Cardiac septum (tissue), 1 donor: ENCODE results near the gene LIPA. TPM values are rescaled to one million over a fixed set of nuclear protein-coding genes. Genes with fewer than 3 reads are reported as not detected.
"Not testable (repeated sequence)": the region's sequence is repeated elsewhere in the genome, so short reads cannot be mapped to it uniquely, and the experiment has no call there.

Source experiments
- DNase-seq: peaks from one replicate; pipeline ENCODE4 v3.0.0-alpha.2; 2020; ENCODE audit warnings: low spot score
- intact Hi-C: fragments of 100-400 bp; cut with DNase I; formaldehyde crosslinking; loops from one replicate; pipeline ENCODE4 v1.14.0; 2022
- total RNA-seq: library from RNA; stranded (reverse); fragmentation: NEBNext Ultra II Directional; extraction: Animal tissue kit (Norgen Biotek cat#: 25700); gene quantifications from one replicate; pipeline ENCODE4 v1.2.1, GENCODE V29; 2021
- donor health status: DM: no; HTN: no; CAD: no.

Gene LIPA
- total RNA-seq, 1 donor from 2014 or later, result 16.0 TPM

- no peak for DNase-seq
- intact Hi-C loops, result loop anchor here (5.0 kb wide), 1 partner anchor 77 kb away; no protein-coding TSS in a partner anchor
Measured at GRCh38 chr10:89274928-89275327, 23.4 kb upstream of the LIPA start.

DNA sequence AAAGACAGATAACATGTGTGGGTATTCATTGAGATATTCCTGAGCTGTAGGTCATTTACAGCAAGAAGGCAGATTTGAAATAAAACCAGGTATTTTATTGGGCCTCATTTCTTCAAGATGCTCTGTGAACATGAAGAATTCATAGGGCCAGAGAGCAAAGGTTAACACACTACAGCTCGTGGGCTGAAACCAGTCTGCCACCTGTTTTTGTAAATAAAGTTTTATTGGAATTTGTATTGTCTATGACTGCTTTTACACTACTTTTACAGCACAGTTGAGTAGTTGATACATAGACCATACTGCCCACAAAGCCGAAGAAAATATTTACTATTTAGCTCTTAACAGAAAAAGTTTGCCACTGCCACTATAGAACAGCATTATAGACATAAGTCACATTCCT, 22.1 kb upstream of the LIPA start:
- intact Hi-C loops, result no loop called here
- DNase-seq, result no peak

- DNase-seq, result no peak
- intact Hi-C loops, result no loop called here
Measured at GRCh38 chr10:89271532-89271931, 20.0 kb upstream of the LIPA start.

- DNase-seq, result no peak
- intact Hi-C loops, result no loop called here
Measured at GRCh38 chr10:89270153-89270483, 18.5 kb upstream of the LIPA start.

DNA sequence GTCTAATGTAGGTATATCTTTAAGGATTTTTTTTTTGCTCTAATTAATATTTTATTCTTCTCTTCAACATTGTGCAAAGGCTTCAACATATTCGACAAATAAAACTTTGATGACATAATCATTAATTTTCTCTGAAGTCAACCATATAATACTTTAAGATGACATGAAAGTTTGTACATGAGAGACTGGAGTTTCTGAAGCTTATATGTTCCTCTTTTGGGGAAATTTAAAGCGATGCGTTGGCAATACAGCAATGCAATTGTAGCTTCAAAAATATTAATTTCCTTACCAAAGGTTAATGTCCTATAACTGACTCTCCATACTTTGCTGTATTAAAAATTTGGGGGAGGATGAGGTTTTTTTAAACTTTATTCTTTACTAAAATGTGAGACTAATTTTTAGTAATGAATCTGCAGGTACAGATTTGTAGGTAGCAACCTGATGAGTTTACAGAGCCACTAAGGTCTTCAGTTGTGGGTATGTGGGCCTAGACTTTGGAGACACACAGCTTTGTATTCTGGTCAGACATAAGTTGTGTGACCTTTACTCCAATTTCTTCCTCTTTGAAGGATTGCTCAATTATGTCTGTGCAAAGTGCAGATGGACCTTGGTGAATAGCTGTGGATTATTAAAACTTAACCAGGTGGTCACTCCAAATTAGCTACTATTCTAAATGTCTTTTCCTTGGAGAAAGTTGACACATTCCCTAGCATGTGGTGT, 18.0 kb upstream of the LIPA start:
- no peak for DNase-seq
- intact Hi-C loops, result no loop called here

DNA sequence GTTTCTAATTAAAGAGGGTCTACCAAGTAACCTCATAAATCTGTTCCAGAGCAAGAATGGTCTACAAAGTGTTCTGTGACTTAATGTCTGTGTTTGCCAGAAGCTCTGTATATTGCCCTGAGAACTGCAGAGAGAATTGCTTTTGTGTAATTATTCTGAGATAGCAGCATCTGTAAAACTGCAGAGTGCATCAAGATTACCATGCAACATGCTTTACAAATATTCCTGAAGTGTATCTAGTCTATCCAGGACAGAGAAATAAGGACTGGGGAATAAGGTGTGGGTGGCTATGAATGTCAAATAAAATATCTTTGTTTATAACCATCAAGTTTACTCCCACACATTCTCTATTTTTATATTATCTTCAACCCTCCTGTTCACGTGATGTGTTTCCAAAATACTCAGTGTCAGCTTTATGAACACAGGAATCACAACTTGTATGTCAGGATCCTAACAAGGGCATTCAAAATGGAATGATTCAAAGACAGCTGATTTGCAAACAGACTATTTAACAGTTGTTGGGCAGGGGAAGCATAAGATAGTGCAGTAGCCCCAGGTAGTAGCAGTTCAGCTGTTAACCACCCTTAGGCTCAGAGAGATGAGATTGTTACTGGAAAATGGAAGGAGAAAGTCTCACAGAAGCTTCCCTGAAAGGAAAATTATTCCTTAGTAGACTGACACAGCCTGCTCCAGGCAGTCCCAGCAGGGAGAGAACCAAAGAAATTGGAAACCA, 15.3 kb upstream of the LIPA start:
- DNase-seq, result no peak
- intact Hi-C loops, result no loop called here

DNA sequence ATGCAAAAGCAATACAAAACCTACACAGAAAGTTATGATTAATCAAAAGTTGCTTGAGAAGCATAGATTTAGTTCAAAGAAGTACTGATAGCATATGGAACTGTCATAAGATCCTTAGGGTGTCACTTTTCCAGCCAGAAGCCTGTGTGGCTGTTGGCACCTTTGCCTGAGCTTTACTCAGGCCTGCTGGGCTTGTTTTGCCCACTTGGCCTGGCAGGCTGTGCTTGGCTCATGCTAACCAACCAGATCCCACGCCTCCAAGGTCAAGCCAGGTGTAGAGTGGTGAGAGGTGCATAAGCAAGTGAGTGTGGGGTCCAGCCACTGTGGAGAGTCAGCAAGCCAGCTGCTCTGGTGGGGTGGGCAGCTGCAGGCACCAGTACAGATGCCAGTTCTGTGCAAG, 12.0 kb upstream of the LIPA start:
- intact Hi-C loops, result no loop called here
- no peak for DNase-seq

GRCh38 chr10:89263091-89263490, 11.5 kb upstream of the LIPA start:
- DNase-seq, result no peak
- intact Hi-C loops, result no loop called here

- intact Hi-C loops, result no loop called here
- no peak for DNase-seq
Measured at GRCh38 chr10:89262086-89263051, 10.8 kb upstream of the LIPA start.

DNA sequence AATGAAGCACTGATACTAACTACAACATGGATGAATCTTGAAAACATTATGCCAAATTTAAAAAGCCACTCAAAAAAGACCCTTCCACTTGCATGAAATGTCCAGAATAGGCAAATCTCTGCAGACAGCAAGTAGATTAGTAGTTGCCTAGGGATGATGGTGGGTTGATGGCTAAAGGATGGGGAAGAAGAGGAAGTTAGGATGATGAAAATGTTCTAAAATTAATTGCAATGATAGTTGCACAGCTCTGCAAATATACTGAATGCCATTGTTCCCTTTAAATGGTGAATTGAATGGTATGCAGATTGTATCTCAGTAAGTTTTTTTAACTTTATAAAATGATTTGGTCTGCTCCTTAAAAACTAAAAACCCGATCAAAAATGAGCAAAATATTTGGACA, 7.3 kb upstream of the LIPA start:
- DNase-seq, result no peak

DNA sequence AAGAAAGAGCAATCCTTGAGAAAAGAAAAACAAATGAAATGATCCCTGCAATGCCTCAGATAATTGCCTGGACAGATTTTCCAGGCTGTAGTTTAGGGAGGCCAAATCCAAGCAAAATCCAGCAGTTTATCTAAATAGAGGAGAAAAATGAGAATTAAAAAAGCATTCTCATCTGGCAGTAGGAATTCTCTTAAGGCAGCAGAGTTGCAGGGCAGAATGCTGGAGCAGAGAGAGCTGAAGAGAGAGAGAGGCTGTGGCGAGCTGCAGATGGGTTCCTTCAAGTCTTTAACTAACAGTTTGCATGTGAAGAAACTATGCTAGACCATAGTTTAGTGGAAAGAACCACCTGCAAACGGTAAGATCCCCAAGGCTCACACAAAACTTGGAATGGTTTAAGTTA, 6.0 kb upstream of the LIPA start:
- no peak for DNase-seq
- intact Hi-C loops, result no loop called here

More for the DNA sequence above, 7.3 kb upstream of the LIPA start:
- intact Hi-C loops, result no loop called here

DNA sequence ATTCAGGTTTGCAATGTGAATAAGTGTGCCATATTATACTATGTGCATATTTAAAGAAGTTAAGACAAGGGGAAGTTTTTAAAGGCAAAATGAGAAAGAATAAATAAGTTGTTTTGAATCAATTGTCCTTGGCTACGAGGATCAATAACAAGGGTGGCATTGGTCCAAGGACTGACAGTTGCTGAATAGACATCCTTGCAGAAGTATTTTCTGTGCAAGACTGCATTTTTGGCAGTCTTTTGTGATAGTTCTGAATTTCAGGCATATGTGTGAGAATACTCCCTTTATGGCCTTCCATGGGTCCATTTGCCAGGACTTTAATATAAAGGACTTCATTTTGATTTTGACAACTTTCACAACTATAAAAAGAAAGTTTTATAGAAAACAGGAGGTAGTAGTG, 5.4 kb upstream of the LIPA start:
- intact Hi-C loops, result no loop called here
- DNase-seq, result no peak

- intact Hi-C loops, result no loop called here
Measured at GRCh38 chr10:89256340-89256739, 4.8 kb upstream of the LIPA start.

DNA sequence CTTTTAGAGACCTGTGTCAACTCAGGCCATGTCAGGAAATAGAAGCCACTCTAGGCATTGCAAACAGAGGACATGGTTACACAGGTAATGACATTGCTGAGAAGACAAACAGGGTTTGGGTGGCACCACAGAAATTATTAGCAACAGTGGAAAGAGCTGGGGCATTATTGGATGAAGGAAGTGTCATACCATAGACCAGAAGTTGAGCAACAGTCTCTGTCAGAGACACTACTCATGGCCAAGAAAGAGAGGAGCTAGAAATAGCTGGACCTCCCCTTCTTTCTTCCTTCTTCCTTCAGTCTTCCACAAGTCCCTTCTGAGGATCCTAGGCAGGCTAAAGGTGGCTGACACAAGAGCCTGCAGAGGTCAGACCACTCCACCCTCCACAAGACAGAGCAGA, 4.2 kb upstream of the LIPA start:
- intact Hi-C loops, result no loop called here
- no peak for DNase-seq

More at GRCh38 chr10:89256340-89256739, 4.8 kb upstream of the LIPA start:
- DNase-seq, result no peak

DNA sequence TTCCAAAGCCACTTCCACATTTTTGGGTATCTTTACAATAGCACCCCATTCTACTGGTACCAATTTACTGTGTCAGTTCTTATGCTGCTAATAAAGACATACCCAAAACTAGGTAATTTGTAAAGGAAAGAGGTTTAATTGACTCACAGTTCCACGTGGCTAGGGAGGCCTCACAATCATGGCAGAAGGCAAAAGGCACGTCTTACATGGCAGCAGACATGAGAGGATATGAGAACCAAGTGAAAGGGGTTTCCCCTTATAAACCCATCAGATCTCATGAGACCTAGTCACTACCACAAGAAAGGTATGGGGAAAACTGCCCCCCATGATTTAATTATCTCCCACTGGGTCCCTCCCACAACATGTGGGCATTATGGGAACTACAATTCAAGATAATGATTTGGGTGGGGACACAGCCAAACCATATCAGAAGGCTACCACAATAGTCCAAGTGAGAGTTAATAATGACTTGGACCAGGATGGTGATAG, 3.6 kb upstream of the LIPA start:
- DNase-seq, intact Hi-C loops: not testable (repeated sequence)

- intact Hi-C loops, result no loop called here
Measured at GRCh38 chr10:89252225-89252585, 630 bp upstream of the LIPA start.

GRCh38 chr10:89250865-89251408, 638 bp downstream of the LIPA start:
- DNase-seq, result no peak
- intact Hi-C loops, result no loop called here

More at GRCh38 chr10:89252225-89252585, 630 bp upstream of the LIPA start:
- no peak for DNase-seq

DNA sequence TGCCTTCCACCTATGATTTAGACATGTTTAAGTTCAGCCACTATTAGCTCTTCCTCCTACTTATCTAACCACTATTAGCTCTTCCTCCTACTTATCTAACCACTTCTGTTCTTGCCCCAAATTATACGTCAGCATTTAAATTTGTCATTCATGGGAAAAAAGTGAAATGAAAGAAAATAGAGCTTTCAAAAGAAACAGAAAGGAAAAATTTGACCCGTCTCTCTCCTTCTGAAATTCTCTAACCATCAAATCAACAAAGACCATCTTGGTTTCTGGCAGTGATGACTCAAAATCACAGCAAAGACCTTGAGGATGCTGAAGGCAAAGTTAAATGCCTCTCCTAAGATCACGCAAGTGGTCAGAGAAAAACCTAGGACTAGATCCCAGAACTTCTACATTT, 2.6 kb downstream of the LIPA start:
- intact Hi-C loops, result no loop called here

GRCh38 chr10:89247623-89248022, 4.0 kb downstream of the LIPA start:
- DNase-seq, intact Hi-C loops: not testable (repeated sequence)

More for the DNA sequence above, 2.6 kb downstream of the LIPA start:
- no peak for DNase-seq

- DNase-seq, result no peak
- intact Hi-C loops, result no loop called here
Measured at GRCh38 chr10:89245802-89246201, 5.8 kb downstream of the LIPA start.
